ENCODE measurements around the gene SLC37A2.

- TF ChIP-seq CTCF (conservative IDR thresholded peaks at IDR 0.05; ENCODE audit: low read length) = no peak
- no peak for TF ChIP-seq EZH2phosphoT487 (IDR thresholded peaks at IDR 0.05; ENCODE audit: borderline replicate concordance)
Measured at GRCh38 chr11:125083312-125084056, 20.4 kb downstream of the SLC37A2 start.

Data from Loucy (cell line).